B cell (primary cell): ENCODE results near the gene GALNT10. TPM values are rescaled to one million over a fixed set of nuclear protein-coding genes. Genes with fewer than 3 reads are reported as not detected.

Experiments
- ATAC-seq: fragments of 200-7000 bp; cut with Tn5 transposase; one replicate; pipeline ENCODE4 v1.10.0; 2021; ENCODE audit warnings: low read depth, mild to moderate bottlenecking, moderate number of reproducible peaks, moderate library complexity
- CTCF ChIA-PET: fragments of 350-600 bp; sonication (Branson Sonifier 250); formaldehyde crosslinking; loops from one replicate; lab custom pipeline; 2021; ENCODE audit warnings: antibody characterized with exemption, inconsistent platforms; lab: Charles Lee
- POLR2A ChIA-PET: fragments of 350-600 bp; sonication (Branson Sonifier 250); formaldehyde crosslinking; loops from one replicate; lab custom pipeline; 2021; ENCODE audit warnings: antibody characterized with exemption; lab: Charles Lee
- DNase-seq: peaks from one replicate; pipeline ENCODE4 v3.0.0; 2013
- H2AFZ ChIP-seq: 2 replicates; pipeline ENCODE4 v1.6.1; 2012; ENCODE audit warnings: mild to moderate bottlenecking, low read depth, low read length; ENCODE audit not compliant: insufficient read depth, poor library complexity, severe bottlenecking
- H3K27ac ChIP-seq, 2 donors: 1 replicate in 1 of 2; 2 replicates in 1 of 2; pipeline ENCODE4 v1.5.1; 2012 to 2013; ENCODE audit warnings: low read length in 2 of 2, mild to moderate bottlenecking in 2 of 2, moderate library complexity in 1 of 2
- H3K27me3 ChIP-seq, 4 experiments: fragments of 200-600 bp in 1 of 4; sonication (generic) in 1 of 4; replicated peaks in 1 of 4; 1 replicate in 2 of 4; 2 replicates in 2 of 4; pipeline versions ENCODE4 v1.6.1 to v1.7.0; 2013 to 2016; ENCODE audit warnings: low read length in 3 of 4, mild to moderate bottlenecking in 2 of 4, mixed read lengths in 1 of 4, moderate library complexity in 1 of 4; ENCODE audit not compliant: insufficient read depth in 4 of 4, control insufficient read depth in 3 of 4; ENCODE audit errors: control extremely low read depth in 1 of 4
- H3K36me3 ChIP-seq, 2 experiments: replicated peaks in 1 of 2; 1 replicate in 1 of 2; 2 replicates in 1 of 2; pipeline versions ENCODE4 v1.6.1 to v1.7.1; 2013; ENCODE audit warnings: low read length in 1 of 2; ENCODE audit not compliant: insufficient read depth in 2 of 2, control insufficient read depth in 1 of 2; ENCODE audit errors: control extremely low read depth in 1 of 2, extremely low read depth in 1 of 2
- H3K4me1 ChIP-seq, 2 donors: fragments of 200-600 bp in 1 of 2; sonication (generic) in 1 of 2; 1 replicate in 1 of 2; 2 replicates in 1 of 2; pipeline versions ENCODE4 v1.5.1 to v1.6.1; 2013 to 2017; ENCODE audit warnings: low read length in 2 of 2; ENCODE audit not compliant: control insufficient read depth in 2 of 2, insufficient read depth in 2 of 2
- H3K4me2 ChIP-seq: replicated peaks from 2 replicates; pipeline ENCODE3; 2012; ENCODE audit warnings: mild to moderate bottlenecking, low read depth, low read length; ENCODE audit not compliant: poor library complexity, severe bottlenecking
- H3K4me3 ChIP-seq, 5 experiments: fragments of 200-600 bp in 1 of 5; sonication (generic) in 1 of 5; 1 replicate in 3 of 5; 2 replicates in 2 of 5; pipeline versions ENCODE4 v1.5.1 to v1.7.0; 2011 to 2016; ENCODE audit warnings: low read length in 4 of 5, mild to moderate bottlenecking in 4 of 5, low read depth in 2 of 5, control low read depth in 1 of 5, moderate library complexity in 1 of 5; ENCODE audit not compliant: insufficient read depth in 1 of 5; ENCODE audit errors: control extremely low read depth in 1 of 5, extremely low read depth in 1 of 5
- H3K79me2 ChIP-seq: fragments of 200-600 bp; sonication (generic); one replicate; pipeline ENCODE4 v1.6.0; 2016; ENCODE audit warnings: low read length; ENCODE audit not compliant: control insufficient read depth, insufficient read depth
- H3K9ac ChIP-seq: fragments of 200-600 bp; sonication (generic); 2 replicates; pipeline ENCODE4 v1.6.1; 2017; ENCODE audit warnings: mild to moderate bottlenecking, low read length, moderate library complexity
- H3K9me3 ChIP-seq, 3 donors: one replicate each; pipeline versions ENCODE4 v1.6.1 to v1.7.1; 2013; ENCODE audit warnings: low read length in 2 of 3; ENCODE audit not compliant: control insufficient read depth in 2 of 3, insufficient read depth in 1 of 3; ENCODE audit errors: control extremely low read depth in 1 of 3
- H4K20me1 ChIP-seq: 2 replicates; pipeline ENCODE4 v1.6.0; 2012; ENCODE audit warnings: mild to moderate bottlenecking, low read length; ENCODE audit not compliant: insufficient read depth, control insufficient read depth, poor library complexity, severe bottlenecking
- H3K27ac Mint-ChIP-seq: one replicate; pipeline ENCODE4 v1.8.0; 2021; ENCODE audit warnings: mixed read lengths
- H3K27me3 Mint-ChIP-seq: one replicate; pipeline ENCODE4 v1.8.0; 2021; ENCODE audit warnings: mixed read lengths
- H3K4me1 Mint-ChIP-seq: one replicate; pipeline ENCODE4 v1.8.0; 2021; ENCODE audit warnings: mixed read lengths
- H3K4me3 Mint-ChIP-seq: one replicate; pipeline ENCODE4 v1.8.0; 2021; ENCODE audit warnings: mixed read lengths
- H3K9me3 Mint-ChIP-seq: one replicate; pipeline ENCODE4 v1.8.0; 2022; ENCODE audit warnings: mixed read lengths; ENCODE audit not compliant: insufficient read depth
- CTCF ChIP-seq: fragments of 200-600 bp; IDR thresholded peaks from one replicate; pipeline ENCODE4 v1.8.0; 2022; ENCODE audit warnings: antibody characterized with exemption, mild to moderate bottlenecking
- EZH2 ChIP-seq: IDR thresholded peaks from 2 replicates; pipeline ENCODE4 v1.6.1; 2012; ENCODE audit warnings: borderline replicate concordance, low read depth, mild to moderate bottlenecking, moderate library complexity, low read length; ENCODE audit not compliant: insufficient read depth, poor library complexity, severe bottlenecking
- WGBS: methylation state at CpG from one replicate; pipeline ENCODE4 v1.1.5; 2013; ENCODE audit warnings: missing lambda C conversion rate; ENCODE audit not compliant: insufficient coverage; 5-methylcytosine and 5-hydroxymethylcytosine counted together
- intact Hi-C: fragments of 100-400 bp; cut with micrococcal nuclease; formaldehyde crosslinking; loops from one replicate; pipeline ENCODE4 v1.10.0; 2022
- polyA plus RNA-seq: library from polyadenylated mRNA; depleted of rRNA; stranded (reverse); fragments of >200 nt; gene quantifications from 2 replicates; pipeline ENCODE4 v1.2.3, GENCODE V29; 2012
- total RNA-seq, 2 donors: library from RNA; stranded (reverse); fragments of 120-200 nt in 1 of 2; gene quantifications; 1 replicate in 1 of 2; 2 replicates in 1 of 2; pipeline versions ENCODE4 v1.2.3 to v1.2.4, GENCODE V29; 2013 to 2022

Gene GALNT10
- total and polyA plus RNA-seq, 2 donors (not counting 1 experiment from before 2014, with no cell fraction given): 27.7 to 42.8 TPM

- Histone ChIP-seq H3K9ac (no peak overlapping the region), H3K4me2 (no peak overlapping the region), H3K27ac (no peak overlapping the region), H2AFZ (no peak overlapping the region), H3K27me3 (no peaks in the 10 kb centered on the region), H3K4me1 (no peaks in the 10 kb centered on the region), H3K36me3 (peaks cover 6 to 69% of the 10 kb centered on the region in 2 experiments), H3K9me3 (no peaks in the 10 kb centered on the region), H4K20me1 (no peaks in the 10 kb centered on the region), H3K4me3 (no peak overlapping the region), H3K79me2 (no peaks in the 10 kb centered on the region)
- Mint-ChIP-seq H3K4me3 (no peak overlapping the region), H3K27ac (no peak overlapping the region), H3K9me3 (no peaks in the 10 kb centered on the region), H3K27me3 (no peaks in the 10 kb centered on the region), H3K4me1 (peaks cover 5% of the 10 kb centered on the region)
- TF ChIP-seq EZH2 (no peak), CTCF (no peak)
- 100% methylated on average over 1 of the region's 3 CpGs for WGBS
- ATAC-seq: no peak
- ChIA-PET CTCF (interaction anchor here (0.6 to 1.5 kb wide), 2 partner anchors 12 to 466 kb away, joined by 3 to 6 read pairs; no protein-coding TSS in a partner anchor), POLR2A (no interaction called here)
- intact Hi-C loops: no loop called here
- no peak for DNase-seq
Measured at GRCh38 chr5:154456540-154456939, 266.0 kb downstream of the GALNT10 start.

GRCh38 chr5:154459015-154459414 lies 268.5 kb downstream of the GALNT10 start:
- no peak overlapping the region for H3K27ac Mint-ChIP-seq
- intact Hi-C loops: no loop called here
- H3K27me3 Mint-ChIP-seq: no peaks in the 10 kb centered on the region
- no peaks in the 10 kb centered on the region for H3K79me2 ChIP-seq
- no peaks in the 10 kb centered on the region for H3K9me3 ChIP-seq
- peaks cover 5% of the 10 kb centered on the region for H3K4me1 Mint-ChIP-seq
- ChIA-PET POLR2A (no interaction called here), CTCF (interaction anchor here (1.0 to 2.7 kb wide), 2 partner anchors 10 to 484 kb away, joined by 3 to 14 read pairs; no protein-coding TSS in a partner anchor)
- no peaks in the 10 kb centered on the region for H4K20me1 ChIP-seq
- no peaks in the 10 kb centered on the region for H3K9me3 Mint-ChIP-seq
- DNase-seq: no peak
- TF ChIP-seq EZH2 (no peak), CTCF (no peak)
- H2AFZ ChIP-seq: no peak overlapping the region
- H3K4me2 ChIP-seq: no peak overlapping the region
- H3K36me3 ChIP-seq: peaks cover 6 to 44% of the 10 kb centered on the region in 2 experiments
- no peak overlapping the region for H3K9ac ChIP-seq
- H3K4me1 ChIP-seq: no peaks in the 10 kb centered on the region
- H3K4me3 ChIP-seq: no peak overlapping the region
- WGBS: 94% methylated on average over 3 of the region's 3 CpGs
- ATAC-seq: no peak
- H3K27ac ChIP-seq: no peak overlapping the region
- H3K27me3 ChIP-seq: no peaks in the 10 kb centered on the region
- H3K4me3 Mint-ChIP-seq: no peak overlapping the region
